HepG2 (cell line): ENCODE data around the gene RGS6. TPM values are rescaled to one million over a fixed set of nuclear protein-coding genes. Genes with fewer than 3 reads are reported as not detected.

Source experiments
- ATM ChIP-seq: fragments of 450-650 bp; IDR thresholded peaks from 2 replicates; pipeline ENCODE4 v1.7.1; 2017; ENCODE audit warnings: mild to moderate bottlenecking, borderline replicate concordance
- CBX1 ChIP-seq: IDR thresholded peaks from one replicate; pipeline ENCODE4 v1.6.1; 2016; ENCODE audit warnings: antibody characterized with exemption, low read depth
- FOXC1 ChIP-seq: sonication (generic); formaldehyde crosslinking; IDR thresholded peaks from 2 replicates; pipeline ENCODE4 v1.8.0; 2022; ENCODE audit warnings: mild to moderate bottlenecking, missing genetic modification reagents, borderline replicate concordance
- HNRNPUL1 ChIP-seq: fragments of 200-400 bp; formaldehyde crosslinking; IDR thresholded peaks from 2 replicates; pipeline ENCODE4 v1.6.1; 2017; ENCODE audit warnings: low read depth, mild to moderate bottlenecking, low read length, moderate library complexity
- NRL ChIP-seq: sonication (generic); formaldehyde crosslinking; IDR thresholded peaks from 2 replicates; pipeline ENCODE4 v1.5.0; 2020; ENCODE audit warnings: missing genetic modification reagents, mild to moderate bottlenecking, moderate library complexity, borderline replicate concordance
- SATB2 ChIP-seq: sonication (generic); formaldehyde crosslinking; IDR thresholded peaks from 2 replicates; pipeline ENCODE4 v1.5.0; 2020; ENCODE audit warnings: missing genetic modification reagents
- SNAI1 ChIP-seq: sonication (generic); formaldehyde crosslinking; IDR thresholded peaks from 2 replicates; pipeline ENCODE4 v1.5.0; 2020; ENCODE audit warnings: mild to moderate bottlenecking, missing genetic modification reagents, borderline replicate concordance
- SP140L ChIP-seq: sonication (generic); formaldehyde crosslinking; IDR thresholded peaks from 2 replicates; pipeline ENCODE4 v1.4.0; 2020; ENCODE audit warnings: missing genetic modification reagents, borderline replicate concordance
- SYNCRIP ChIP-seq: fragments of 200-400 bp; formaldehyde crosslinking; IDR thresholded peaks from 2 replicates; pipeline ENCODE4 v1.6.1; 2018; ENCODE audit warnings: mild to moderate bottlenecking, low read depth, low read length; ENCODE audit not compliant: insufficient read depth
- ZBTB20 ChIP-seq: sonication (generic); formaldehyde crosslinking; IDR thresholded peaks from 2 replicates; pipeline ENCODE4 v1.8.1; 2023; ENCODE audit warnings: missing genetic modification reagents, low read depth, mild to moderate bottlenecking, borderline replicate concordance
- polyA plus RNA-seq, 8 experiments: library from polyadenylated mRNA; depleted of rRNA in 3 of 8; stranded (reverse) in 7 of 8; unstranded in 1 of 8; fragments of >200 nt; fragmentation: Illumina TruSeq in 4 of 8; extraction: Trizol in 4 of 8; gene quantifications; 2 replicates each; pipeline versions ENCODE4 v1.2.1 to v1.2.3, GENCODE V29; 2011 to 2016; ENCODE audit warnings: low read depth in 4 of 8, missing spikeins in 1 of 8, mixed read lengths in 1 of 8; ENCODE audit not compliant: insufficient read depth in 1 of 8
- total RNA-seq, 5 experiments: library from RNA; depleted of rRNA; stranded (reverse); fragments of >200 nt; fragmentation: Illumina TruSeq; extraction: Trizol; gene quantifications; 2 replicates each; pipeline ENCODE4 v1.2.3, GENCODE V29; 2016; ENCODE audit warnings: low read depth in 1 of 5
- TF ChIP-seq, protein P1 (sequence below): sonication (generic); formaldehyde crosslinking; IDR thresholded peaks from 2 replicates; pipeline ENCODE4 v1.4.0; 2020; ENCODE audit warnings: missing genetic modification reagents
- TF ChIP-seq, protein P2 (sequence below): sonication (generic); formaldehyde crosslinking; IDR thresholded peaks from 2 replicates; pipeline ENCODE4 v1.4.0; 2020; ENCODE audit warnings: missing genetic modification reagents
- TF ChIP-seq, protein P3 (sequence below): sonication (generic); formaldehyde crosslinking; IDR thresholded peaks from 2 replicates; pipeline ENCODE4 v1.8.0; 2022; ENCODE audit warnings: missing genetic modification reagents, mild to moderate bottlenecking, moderate library complexity, borderline replicate concordance
- TF ChIP-seq, protein P4 (sequence below): sonication (generic); formaldehyde crosslinking; conservative IDR thresholded peaks from 2 replicates; pipeline ENCODE4 v1.8.0; 2022; ENCODE audit warnings: missing genetic modification reagents

The RGS6 gene
- total and polyA plus RNA-seq, 2 of the 13 experiments (the other 11 are each of a cell fraction or from before 2014, with no cell fraction given) = not detected

DNA sequence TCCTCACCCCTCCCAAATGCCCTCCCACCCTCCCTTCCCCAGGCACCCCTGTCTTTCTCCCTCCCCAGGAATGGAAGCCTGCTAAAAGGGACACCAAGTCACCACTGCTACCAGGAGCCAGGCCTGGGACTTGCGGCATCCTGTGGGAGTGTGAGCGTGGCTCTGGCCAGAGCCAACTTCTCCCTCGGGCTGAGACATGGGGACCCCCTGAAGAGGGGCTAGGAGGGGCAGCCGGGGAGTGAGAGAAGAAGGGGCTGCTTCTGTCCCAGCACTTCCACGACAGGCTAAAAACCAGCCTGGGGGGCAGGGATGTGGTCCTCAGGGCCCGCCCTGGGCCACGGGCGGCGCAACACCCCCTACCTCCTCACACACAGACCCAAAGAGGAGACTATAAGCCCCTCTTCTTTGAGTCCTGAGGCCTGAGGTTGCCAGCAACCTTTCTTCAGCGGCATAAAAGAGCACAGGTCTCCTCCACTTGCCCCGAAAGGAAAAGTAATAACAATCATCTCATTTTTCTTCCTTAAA, 682.7 kb downstream of the RGS6 start (continued):
- TF ChIP-seq, protein P1, sequence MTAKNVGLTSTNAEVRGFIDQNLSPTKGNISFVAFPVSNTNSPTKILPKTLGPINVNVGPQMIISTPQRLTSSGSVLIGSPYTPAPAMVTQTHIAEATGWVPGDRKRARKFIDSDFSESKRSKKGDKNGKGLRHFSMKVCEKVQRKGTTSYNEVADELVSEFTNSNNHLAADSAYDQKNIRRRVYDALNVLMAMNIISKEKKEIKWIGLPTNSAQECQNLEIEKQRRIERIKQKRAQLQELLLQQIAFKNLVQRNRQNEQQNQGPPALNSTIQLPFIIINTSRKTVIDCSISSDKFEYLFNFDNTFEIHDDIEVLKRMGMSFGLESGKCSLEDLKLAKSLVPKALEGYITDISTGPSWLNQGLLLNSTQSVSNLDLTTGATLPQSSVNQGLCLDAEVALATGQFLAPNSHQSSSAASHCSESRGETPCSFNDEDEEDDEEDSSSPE (CRISPR knock-in tag) = no peak
- TF ChIP-seq, protein P2, sequence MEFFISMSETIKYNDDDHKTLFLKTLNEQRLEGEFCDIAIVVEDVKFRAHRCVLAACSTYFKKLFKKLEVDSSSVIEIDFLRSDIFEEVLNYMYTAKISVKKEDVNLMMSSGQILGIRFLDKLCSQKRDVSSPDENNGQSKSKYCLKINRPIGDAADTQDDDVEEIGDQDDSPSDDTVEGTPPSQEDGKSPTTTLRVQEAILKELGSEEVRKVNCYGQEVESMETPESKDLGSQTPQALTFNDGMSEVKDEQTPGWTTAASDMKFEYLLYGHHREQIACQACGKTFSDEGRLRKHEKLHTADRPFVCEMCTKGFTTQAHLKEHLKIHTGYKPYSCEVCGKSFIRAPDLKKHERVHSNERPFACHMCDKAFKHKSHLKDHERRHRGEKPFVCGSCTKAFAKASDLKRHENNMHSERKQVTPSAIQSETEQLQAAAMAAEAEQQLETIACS = no peak
- no peak for TF ChIP-seq HNRNPUL1
- no peak for TF ChIP-seq SP140L (CRISPR knock-in tag)
- TF ChIP-seq, protein P3, sequence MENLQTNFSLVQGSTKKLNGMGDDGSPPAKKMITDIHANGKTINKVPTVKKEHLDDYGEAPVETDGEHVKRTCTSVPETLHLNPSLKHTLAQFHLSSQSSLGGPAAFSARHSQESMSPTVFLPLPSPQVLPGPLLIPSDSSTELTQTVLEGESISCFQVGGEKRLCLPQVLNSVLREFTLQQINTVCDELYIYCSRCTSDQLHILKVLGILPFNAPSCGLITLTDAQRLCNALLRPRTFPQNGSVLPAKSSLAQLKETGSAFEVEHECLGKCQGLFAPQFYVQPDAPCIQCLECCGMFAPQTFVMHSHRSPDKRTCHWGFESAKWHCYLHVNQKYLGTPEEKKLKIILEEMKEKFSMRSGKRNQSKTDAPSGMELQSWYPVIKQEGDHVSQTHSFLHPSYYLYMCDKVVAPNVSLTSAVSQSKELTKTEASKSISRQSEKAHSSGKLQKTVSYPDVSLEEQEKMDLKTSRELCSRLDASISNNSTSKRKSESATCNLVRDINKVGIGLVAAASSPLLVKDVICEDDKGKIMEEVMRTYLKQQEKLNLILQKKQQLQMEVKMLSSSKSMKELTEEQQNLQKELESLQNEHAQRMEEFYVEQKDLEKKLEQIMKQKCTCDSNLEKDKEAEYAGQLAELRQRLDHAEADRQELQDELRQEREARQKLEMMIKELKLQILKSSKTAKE (CRISPR knock-in tag) = no peak
- TF ChIP-seq NRL (CRISPR knock-in tag) = no peak
- no peak for TF ChIP-seq ATM
- TF ChIP-seq, protein P4, sequence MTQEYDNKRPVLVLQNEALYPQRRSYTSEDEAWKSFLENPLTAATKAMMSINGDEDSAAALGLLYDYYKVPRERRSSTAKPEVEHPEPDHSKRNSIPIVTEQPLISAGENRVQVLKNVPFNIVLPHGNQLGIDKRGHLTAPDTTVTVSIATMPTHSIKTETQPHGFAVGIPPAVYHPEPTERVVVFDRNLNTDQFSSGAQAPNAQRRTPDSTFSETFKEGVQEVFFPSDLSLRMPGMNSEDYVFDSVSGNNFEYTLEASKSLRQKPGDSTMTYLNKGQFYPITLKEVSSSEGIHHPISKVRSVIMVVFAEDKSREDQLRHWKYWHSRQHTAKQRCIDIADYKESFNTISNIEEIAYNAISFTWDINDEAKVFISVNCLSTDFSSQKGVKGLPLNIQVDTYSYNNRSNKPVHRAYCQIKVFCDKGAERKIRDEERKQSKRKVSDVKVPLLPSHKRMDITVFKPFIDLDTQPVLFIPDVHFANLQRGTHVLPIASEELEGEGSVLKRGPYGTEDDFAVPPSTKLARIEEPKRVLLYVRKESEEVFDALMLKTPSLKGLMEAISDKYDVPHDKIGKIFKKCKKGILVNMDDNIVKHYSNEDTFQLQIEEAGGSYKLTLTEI (CRISPR knock-in tag) = no peak
- TF ChIP-seq ZBTB20 (CRISPR knock-in tag) = no peak
- no peak for TF ChIP-seq SNAI1 (CRISPR knock-in tag)
- TF ChIP-seq FOXC1 (CRISPR knock-in tag) = no peak
- no peak for TF ChIP-seq CBX1
- TF ChIP-seq SYNCRIP = no peak
- no peak for TF ChIP-seq SATB2
